WI38 (cell line): ENCODE data around the gene SOHLH2.

Source experiments
- H3K4me3 ChIP-seq: 2 replicates; pipeline ENCODE4 v1.5.1; 2011; ENCODE audit warnings: low read depth, mild to moderate bottlenecking, control low read depth, low read length
- CTCF ChIP-seq: IDR thresholded peaks from 2 replicates; pipeline ENCODE4 v1.5.1; 2012; ENCODE audit warnings: low read depth, mild to moderate bottlenecking, control low read depth, low read length

The SOHLH2 gene

GRCh38 chr13:36219883-36220282 is 5.5 kb upstream of the SOHLH2 start:
- no peak for TF ChIP-seq CTCF
- H3K4me3 ChIP-seq, result no peak overlapping the region

- no peak overlapping the region for H3K4me3 ChIP-seq
- TF ChIP-seq CTCF, result no peak
Observed at GRCh38 chr13:36217456-36217855, 3.1 kb upstream of the SOHLH2 start.

GRCh38 chr13:36212789-36213188 is 1.6 kb downstream of the SOHLH2 start:
- TF ChIP-seq CTCF, result no peak
- H3K4me3 ChIP-seq, result no peak overlapping the region

GRCh38 chr13:36211567-36211966 is 2.8 kb downstream of the SOHLH2 start:
- no peak overlapping the region for H3K4me3 ChIP-seq
- TF ChIP-seq CTCF, result no peak

- no peak overlapping the region for H3K4me3 ChIP-seq
- no peak for TF ChIP-seq CTCF
Observed at GRCh38 chr13:36210738-36211137, 3.6 kb downstream of the SOHLH2 start.

- TF ChIP-seq CTCF, result no peak
- no peak overlapping the region for H3K4me3 ChIP-seq
Observed at GRCh38 chr13:36207672-36208071, 6.7 kb downstream of the SOHLH2 start.

GRCh38 chr13:36193151-36193855 is 21.1 kb downstream of the SOHLH2 start:
- no peak for TF ChIP-seq CTCF

More at GRCh38 chr13:36193151-36193855, 21.1 kb downstream of the SOHLH2 start:
- no peak overlapping the region for H3K4me3 ChIP-seq
